ENCODE results near the gene RNF213. TPM values are rescaled to one million over a fixed set of nuclear protein-coding genes. Genes with fewer than 3 reads are reported as not detected.

The RNF213 gene
- total and polyA plus RNA-seq, 12 donors: 51.1 to 182 (median 122) TPM

- Histone ChIP-seq H3K27me3 (no peaks in the 10 kb centered on the region), H3K9me3 (replicated peaks in 1 of 3) (no peaks in the 10 kb centered on the region), H3K4me3 (no peak overlapping the region), H3K4me1 (replicated peaks in 1 of 2) (peaks cover 9 to 20% of the 10 kb centered on the region in 2 donors), H3K27ac (peak overlapping the region in 1 of 5 donors; percentile 21), H3K36me3 (replicated peaks in 1 of 2) (peaks cover 0 to 62% of the 10 kb centered on the region in 2 donors)
- TF ChIP-seq POLR2A (IDR thresholded peaks at IDR 0.05): no peak
- TF ChIP-seq, protein P1, sequence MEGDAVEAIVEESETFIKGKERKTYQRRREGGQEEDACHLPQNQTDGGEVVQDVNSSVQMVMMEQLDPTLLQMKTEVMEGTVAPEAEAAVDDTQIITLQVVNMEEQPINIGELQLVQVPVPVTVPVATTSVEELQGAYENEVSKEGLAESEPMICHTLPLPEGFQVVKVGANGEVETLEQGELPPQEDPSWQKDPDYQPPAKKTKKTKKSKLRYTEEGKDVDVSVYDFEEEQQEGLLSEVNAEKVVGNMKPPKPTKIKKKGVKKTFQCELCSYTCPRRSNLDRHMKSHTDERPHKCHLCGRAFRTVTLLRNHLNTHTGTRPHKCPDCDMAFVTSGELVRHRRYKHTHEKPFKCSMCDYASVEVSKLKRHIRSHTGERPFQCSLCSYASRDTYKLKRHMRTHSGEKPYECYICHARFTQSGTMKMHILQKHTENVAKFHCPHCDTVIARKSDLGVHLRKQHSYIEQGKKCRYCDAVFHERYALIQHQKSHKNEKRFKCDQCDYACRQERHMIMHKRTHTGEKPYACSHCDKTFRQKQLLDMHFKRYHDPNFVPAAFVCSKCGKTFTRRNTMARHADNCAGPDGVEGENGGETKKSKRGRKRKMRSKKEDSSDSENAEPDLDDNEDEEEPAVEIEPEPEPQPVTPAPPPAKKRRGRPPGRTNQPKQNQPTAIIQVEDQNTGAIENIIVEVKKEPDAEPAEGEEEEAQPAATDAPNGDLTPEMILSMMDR (IDR thresholded peaks at IDR 0.05): no peak
- no peak for DNase-seq
- intact Hi-C loops (cut with DNase I): no loop called here
- 74 to 86% (median 81%) methylated on average over 2 to 22 of the region's 22 CpGs for WGBS, 4 donors
Measured at GRCh38 chr17:80287806-80288567, 27.3 kb downstream of the RNF213 start.

GRCh38 chr17:80289616-80290015 is 29.0 kb downstream of the RNF213 start:
- H3K27ac ChIP-seq: peak overlapping the region in 1 of 5 donors; percentile 46
- TF ChIP-seq, protein P1 (IDR thresholded peaks at IDR 0.05): no peak
- no peak for TF ChIP-seq POLR2A (IDR thresholded peaks at IDR 0.05)
- 40 to 54% (median 46%) methylated on average over 5 to 6 of the region's 6 CpGs for WGBS, 4 donors
- H3K4me1 ChIP-seq (replicated peaks in 1 of 2): peaks cover 0 to 7% of the 10 kb centered on the region in 2 donors
- H3K36me3 ChIP-seq (replicated peaks in 1 of 2): peaks cover 0 to 75% of the 10 kb centered on the region in 2 donors
- no peak overlapping the region for H3K4me3 ChIP-seq
- intact Hi-C loops (cut with DNase I): loop anchor here in 1 of 2 donors (2.0 kb wide), 1 partner anchor 41 kb away; no protein-coding TSS in a partner anchor
- no peaks in the 10 kb centered on the region for H3K9me3 ChIP-seq (replicated peaks in 1 of 3)
- H3K27me3 ChIP-seq: no peaks in the 10 kb centered on the region
- DNase-seq: no peak

GRCh38 chr17:80290156-80290555 is 29.5 kb downstream of the RNF213 start:
- no peak for DNase-seq
- H3K4me1 ChIP-seq (replicated peaks in 1 of 2): peaks cover 0 to 7% of the 10 kb centered on the region in 2 donors
- TF ChIP-seq, protein P1 (IDR thresholded peaks at IDR 0.05): no peak
- TF ChIP-seq POLR2A (IDR thresholded peaks at IDR 0.05): no peak
- H3K27me3 ChIP-seq: no peaks in the 10 kb centered on the region
- peaks cover 0 to 75% of the 10 kb centered on the region in 2 donors for H3K36me3 ChIP-seq (replicated peaks in 1 of 2)
- WGBS, 4 donors: 84 to 95% (median 90%) methylated on average over 24 to 25 of the region's 25 CpGs
- no peak overlapping the region for H3K4me3 ChIP-seq
- intact Hi-C loops (cut with DNase I): loop anchor here in 1 of 2 donors (2.0 kb wide), 1 partner anchor 41 kb away; no protein-coding TSS in a partner anchor
- H3K27ac ChIP-seq: no peak overlapping the region
- no peaks in the 10 kb centered on the region for H3K9me3 ChIP-seq (replicated peaks in 1 of 3)

GRCh38 chr17:80291260-80291659 is 30.6 kb downstream of the RNF213 start:
- no peaks in the 10 kb centered on the region for H3K27me3 ChIP-seq
- DNase-seq: no peak
- peaks cover 0 to 85% of the 10 kb centered on the region in 2 donors for H3K36me3 ChIP-seq (replicated peaks in 1 of 2)
- 94 to 97% (median 96%) methylated on average over 6 of the region's 6 CpGs for WGBS, 4 donors
- H3K4me1 ChIP-seq (replicated peaks in 1 of 2): peaks cover 0 to 7% of the 10 kb centered on the region in 2 donors
- no peak overlapping the region for H3K27ac ChIP-seq
- no peak for TF ChIP-seq POLR2A (IDR thresholded peaks at IDR 0.05)
- TF ChIP-seq, protein P1 (IDR thresholded peaks at IDR 0.05): no peak
- intact Hi-C loops (cut with DNase I): loop anchor here in 1 of 2 donors (2.0 kb wide), 1 partner anchor 40 kb away; no protein-coding TSS in a partner anchor
- no peak overlapping the region for H3K4me3 ChIP-seq
- no peaks in the 10 kb centered on the region for H3K9me3 ChIP-seq (replicated peaks in 1 of 3)

All from adrenal gland (tissue), 12 donors.